PC-9 (cell line): ENCODE data around the gene C3orf18. TPM values are rescaled to one million over a fixed set of nuclear protein-coding genes. Genes with fewer than 3 reads are reported as not detected.

Experiments used
- BruUV-seq: library from RNA; stranded (reverse); fragments of 400-500 nt; replicated peaks from 2 replicates; lab custom pipeline; 2021; lab: Mats Ljungman, UMichigan
- CTCF ChIA-PET: fragments of 300-600 bp; sonication (Branson Sonifier 250); formaldehyde crosslinking; loops from one replicate; lab custom pipeline; 2022; ENCODE audit warnings: antibody characterized with exemption; lab: Charles Lee
- POLR2A ChIA-PET: fragments of 300-600 bp; sonication (Branson Sonifier 250); formaldehyde crosslinking; loops from one replicate; lab custom pipeline; 2022; ENCODE audit warnings: antibody characterized with exemption; ENCODE audit not compliant: unreplicated experiment; lab: Charles Lee
- DNase-seq, 2 experiments: peaks; one replicate each; pipeline versions ENCODE4 v3.0.0 to v3.0.0-alpha.2; 2015 to 2022; ENCODE audit warnings: mixed read lengths in 1 of 2
- H2AFZ ChIP-seq: fragments of 200-600 bp; sonication (generic); 2 replicates; pipeline ENCODE4 v1.8.1; 2017; ENCODE audit warnings: antibody characterized with exemption
- H3F3A ChIP-seq: fragments of 200-600 bp; sonication (generic); 2 replicates; pipeline ENCODE4 v1.8.1; 2017; ENCODE audit warnings: antibody characterized with exemption, mild to moderate bottlenecking, low read depth; ENCODE audit not compliant: insufficient read depth
- H3K27ac ChIP-seq: fragments of 200-600 bp; sonication (generic); 2 replicates; pipeline ENCODE4 v1.6.1; 2016; ENCODE audit warnings: mixed run types
- H3K27me3 ChIP-seq: fragments of 200-600 bp; sonication (generic); 2 replicates; pipeline ENCODE4 v1.6.1; 2016; ENCODE audit warnings: low read depth, mixed run types; ENCODE audit not compliant: insufficient read depth
- H3K36me3 ChIP-seq: fragments of 200-600 bp; sonication (generic); 2 replicates; pipeline ENCODE4 v1.6.1; 2016; ENCODE audit warnings: low read depth, mixed run types
- H3K4me1 ChIP-seq: fragments of 200-600 bp; sonication (generic); replicated peaks from 2 replicates; pipeline ENCODE4 v1.6.1; 2016; ENCODE audit warnings: mixed run types; ENCODE audit not compliant: insufficient read depth
- H3K4me2 ChIP-seq: fragments of 200-600 bp; sonication (generic); 2 replicates; pipeline ENCODE4 v1.6.1; 2017; ENCODE audit warnings: mixed run types
- H3K4me3 ChIP-seq: fragments of 200-600 bp; sonication (generic); 2 replicates; pipeline ENCODE4 v1.6.1; 2016; ENCODE audit warnings: mixed run types
- H3K79me2 ChIP-seq: fragments of 200-600 bp; sonication (generic); 2 replicates; pipeline ENCODE4 v1.6.1; 2017; ENCODE audit warnings: low read depth, mixed run types
- H3K9me2 ChIP-seq: fragments of 200-600 bp; sonication (generic); 2 replicates; pipeline ENCODE4 v1.8.1; 2017; ENCODE audit warnings: mild to moderate bottlenecking; ENCODE audit not compliant: insufficient read depth
- H3K9me3 ChIP-seq: fragments of 200-600 bp; sonication (generic); 2 replicates; pipeline ENCODE4 v1.8.1; 2016; ENCODE audit warnings: low read depth; ENCODE audit not compliant: insufficient read depth
- H4K20me1 ChIP-seq: fragments of 200-600 bp; sonication (generic); 2 replicates; pipeline ENCODE4 v1.8.1; 2017; ENCODE audit not compliant: insufficient read depth
- EZH2 ChIP-seq: fragments of 200-600 bp; sonication (generic); IDR thresholded peaks from 2 replicates; pipeline ENCODE4 v1.8.0; 2017; ENCODE audit warnings: antibody characterized with exemption, low read depth
- intact Hi-C: fragments of 100-400 bp; cut with micrococcal nuclease; formaldehyde crosslinking; loops from one replicate; pipeline ENCODE4 v1.10.0; 2022; ENCODE audit not compliant: unreplicated experiment
- total RNA-seq: library from RNA; stranded (reverse); gene quantifications from 2 replicates; pipeline ENCODE4 v1.2.3, GENCODE V29; 2021
- TF ChIP-seq, protein P1 (sequence below): fragments of 200-600 bp; sonication (generic); conservative IDR thresholded peaks from 2 replicates; pipeline ENCODE4 v1.6.1; 2017; ENCODE audit warnings: mixed run types, antibody characterized with exemption, mild to moderate bottlenecking, moderate library complexity

The C3orf18 gene
- total RNA-seq, 1 experiment from 2014 or later, result 7.5 TPM

DNA sequence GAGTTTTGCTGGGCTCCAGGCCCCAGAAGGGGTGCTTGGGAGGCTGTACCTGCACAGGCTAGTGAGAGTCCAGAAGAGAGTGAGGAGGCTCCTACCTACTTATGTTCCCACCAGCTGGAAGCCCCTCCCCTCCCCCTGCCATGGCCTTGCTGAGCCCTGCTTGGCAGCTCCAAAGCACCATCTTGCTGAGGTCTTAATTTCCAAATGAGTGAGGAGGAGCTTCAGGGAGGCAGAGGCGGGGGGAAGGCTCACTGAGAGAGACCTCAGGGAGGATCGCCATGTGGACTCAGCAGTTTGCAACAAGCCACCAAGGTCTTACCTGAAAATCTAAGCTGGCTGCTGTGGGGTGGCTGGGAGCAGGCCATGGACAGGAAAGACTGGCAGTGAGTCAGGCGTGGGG lies 55.4 kb downstream of the C3orf18 start:
- Histone ChIP-seq H3K4me1 (no peaks in the 10 kb centered on the region), H4K20me1 (no peaks in the 10 kb centered on the region), H3K36me3 (no peaks in the 10 kb centered on the region), H2AFZ (no peak overlapping the region), H3K4me3 (no peak overlapping the region), H3K9me2 (no peaks in the 10 kb centered on the region), H3K27ac (no peak overlapping the region), H3K4me2 (no peak overlapping the region), H3K27me3 (peaks cover 97% of the 10 kb centered on the region), H3K9me3 (no peaks in the 10 kb centered on the region), H3K79me2 (no peaks in the 10 kb centered on the region), H3F3A (no peaks in the 10 kb centered on the region)
- no TSS peak for BruUV-seq
- CTCF ChIA-PET, result no interaction called here
- no peak for TF ChIP-seq EZH2
- intact Hi-C loops, result no loop called here
- DNase-seq, result no peak
- POLR2A ChIA-PET, result no interaction called here

DNA sequence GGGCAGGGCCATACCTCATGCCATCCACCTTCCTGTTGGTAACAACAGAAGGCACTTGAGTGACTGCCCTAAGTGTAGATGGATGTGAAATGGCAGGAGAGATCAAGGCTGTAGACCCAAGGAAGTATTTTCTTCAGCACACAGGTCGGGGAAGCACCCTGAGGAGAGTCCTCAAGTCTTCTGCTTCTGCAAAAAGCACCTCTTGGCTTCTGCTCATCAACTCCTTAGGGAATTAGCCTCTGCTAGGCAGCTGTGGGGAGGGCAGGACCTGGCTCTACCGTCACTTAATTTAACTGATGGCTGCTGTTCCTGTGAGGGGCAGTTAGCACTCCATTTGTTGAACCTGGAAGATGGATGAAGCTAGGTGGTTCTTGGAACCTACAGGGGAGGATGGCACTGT lies 57.2 kb downstream of the C3orf18 start:
- Histone ChIP-seq H3K4me3 (no peak overlapping the region), H3K36me3 (no peaks in the 10 kb centered on the region), H3K27ac (no peak overlapping the region), H3F3A (no peaks in the 10 kb centered on the region), H3K4me2 (no peak overlapping the region), H3K9me3 (no peaks in the 10 kb centered on the region), H2AFZ (no peak overlapping the region), H3K9me2 (no peaks in the 10 kb centered on the region), H3K79me2 (no peaks in the 10 kb centered on the region), H4K20me1 (no peaks in the 10 kb centered on the region), H3K4me1 (no peaks in the 10 kb centered on the region), H3K27me3 (peaks cover 98% of the 10 kb centered on the region)
- TF ChIP-seq, protein P1, sequence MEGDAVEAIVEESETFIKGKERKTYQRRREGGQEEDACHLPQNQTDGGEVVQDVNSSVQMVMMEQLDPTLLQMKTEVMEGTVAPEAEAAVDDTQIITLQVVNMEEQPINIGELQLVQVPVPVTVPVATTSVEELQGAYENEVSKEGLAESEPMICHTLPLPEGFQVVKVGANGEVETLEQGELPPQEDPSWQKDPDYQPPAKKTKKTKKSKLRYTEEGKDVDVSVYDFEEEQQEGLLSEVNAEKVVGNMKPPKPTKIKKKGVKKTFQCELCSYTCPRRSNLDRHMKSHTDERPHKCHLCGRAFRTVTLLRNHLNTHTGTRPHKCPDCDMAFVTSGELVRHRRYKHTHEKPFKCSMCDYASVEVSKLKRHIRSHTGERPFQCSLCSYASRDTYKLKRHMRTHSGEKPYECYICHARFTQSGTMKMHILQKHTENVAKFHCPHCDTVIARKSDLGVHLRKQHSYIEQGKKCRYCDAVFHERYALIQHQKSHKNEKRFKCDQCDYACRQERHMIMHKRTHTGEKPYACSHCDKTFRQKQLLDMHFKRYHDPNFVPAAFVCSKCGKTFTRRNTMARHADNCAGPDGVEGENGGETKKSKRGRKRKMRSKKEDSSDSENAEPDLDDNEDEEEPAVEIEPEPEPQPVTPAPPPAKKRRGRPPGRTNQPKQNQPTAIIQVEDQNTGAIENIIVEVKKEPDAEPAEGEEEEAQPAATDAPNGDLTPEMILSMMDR, result no peak
- TF ChIP-seq EZH2, result no peak
- intact Hi-C loops, result no loop called here
- BruUV-seq, result no TSS peak
- POLR2A ChIA-PET, result no interaction called here
- CTCF ChIA-PET, result no interaction called here
- no peak for DNase-seq

DNA sequence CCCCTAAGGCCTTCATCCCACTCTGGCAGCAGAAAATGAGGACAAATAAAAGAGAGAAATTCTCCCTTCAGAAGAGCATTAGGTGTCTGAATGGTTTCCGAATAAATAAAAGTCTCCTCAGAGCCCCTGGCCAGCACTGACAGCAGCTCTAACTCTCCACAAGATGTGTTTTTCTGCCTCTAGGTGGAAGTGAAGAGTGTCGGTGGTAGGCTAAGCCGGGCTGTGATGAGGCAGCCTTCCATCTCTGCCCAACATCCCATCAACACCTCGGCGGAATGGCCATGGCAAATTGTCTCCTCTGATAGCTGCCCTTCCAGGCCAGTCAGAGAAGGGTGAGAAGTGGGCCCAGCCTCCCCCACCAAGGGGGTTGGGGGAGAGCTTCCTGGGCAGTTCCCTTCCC lies 57.8 kb downstream of the C3orf18 start:
- Histone ChIP-seq H3K27ac (no peak overlapping the region), H3F3A (no peaks in the 10 kb centered on the region), H3K4me1 (no peaks in the 10 kb centered on the region), H3K9me3 (no peaks in the 10 kb centered on the region), H3K79me2 (no peaks in the 10 kb centered on the region), H3K9me2 (no peaks in the 10 kb centered on the region), H4K20me1 (no peaks in the 10 kb centered on the region), H2AFZ (no peak overlapping the region), H3K36me3 (no peaks in the 10 kb centered on the region), H3K27me3 (peaks cover 98% of the 10 kb centered on the region), H3K4me3 (no peak overlapping the region), H3K4me2 (no peak overlapping the region)
- BruUV-seq, result no TSS peak
- DNase-seq, result no peak
- ChIA-PET CTCF (no interaction called here), POLR2A (no interaction called here)
- TF ChIP-seq EZH2, result no peak
- TF ChIP-seq, protein P1, result no peak
- intact Hi-C loops, result no loop called here

DNA sequence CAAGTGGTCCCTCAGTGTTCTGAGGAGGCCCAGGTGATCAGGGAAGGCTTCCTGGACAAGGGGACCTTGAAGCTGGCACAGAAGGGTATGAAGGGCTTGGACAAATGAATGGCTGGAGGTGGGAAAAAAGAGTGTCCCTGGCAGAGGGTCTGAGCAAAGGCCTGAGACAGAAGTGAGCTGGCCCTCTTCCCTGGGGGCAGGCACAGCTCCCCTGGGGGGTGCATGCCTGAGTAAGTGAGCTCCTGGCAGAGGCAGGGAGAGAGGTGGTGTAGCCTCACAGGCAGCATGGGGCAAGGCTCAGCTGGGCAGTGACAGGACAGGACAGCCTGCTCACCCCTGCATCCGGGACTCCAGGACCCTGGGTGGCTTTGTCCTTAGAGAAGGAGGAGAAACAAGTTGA lies 58.7 kb downstream of the C3orf18 start:
- CTCF ChIA-PET, result no interaction called here

More for the DNA sequence above, 58.7 kb downstream of the C3orf18 start:
- Histone ChIP-seq H3K4me1 (no peaks in the 10 kb centered on the region), H3K9me2 (no peaks in the 10 kb centered on the region), H4K20me1 (no peaks in the 10 kb centered on the region), H2AFZ (no peak overlapping the region), H3K4me2 (no peak overlapping the region), H3K27me3 (peaks cover 98% of the 10 kb centered on the region), H3K36me3 (no peaks in the 10 kb centered on the region), H3K4me3 (no peak overlapping the region), H3K79me2 (no peaks in the 10 kb centered on the region), H3K9me3 (no peaks in the 10 kb centered on the region), H3F3A (no peaks in the 10 kb centered on the region), H3K27ac (no peak overlapping the region)
- TF ChIP-seq EZH2, result no peak
- TF ChIP-seq, protein P1, result no peak
- intact Hi-C loops, result no loop called here
- POLR2A ChIA-PET, result no interaction called here
- BruUV-seq, result no TSS peak
- no peak for DNase-seq
